ENCODE measurements around the gene UMAD1.

Gene UMAD1

DNA sequence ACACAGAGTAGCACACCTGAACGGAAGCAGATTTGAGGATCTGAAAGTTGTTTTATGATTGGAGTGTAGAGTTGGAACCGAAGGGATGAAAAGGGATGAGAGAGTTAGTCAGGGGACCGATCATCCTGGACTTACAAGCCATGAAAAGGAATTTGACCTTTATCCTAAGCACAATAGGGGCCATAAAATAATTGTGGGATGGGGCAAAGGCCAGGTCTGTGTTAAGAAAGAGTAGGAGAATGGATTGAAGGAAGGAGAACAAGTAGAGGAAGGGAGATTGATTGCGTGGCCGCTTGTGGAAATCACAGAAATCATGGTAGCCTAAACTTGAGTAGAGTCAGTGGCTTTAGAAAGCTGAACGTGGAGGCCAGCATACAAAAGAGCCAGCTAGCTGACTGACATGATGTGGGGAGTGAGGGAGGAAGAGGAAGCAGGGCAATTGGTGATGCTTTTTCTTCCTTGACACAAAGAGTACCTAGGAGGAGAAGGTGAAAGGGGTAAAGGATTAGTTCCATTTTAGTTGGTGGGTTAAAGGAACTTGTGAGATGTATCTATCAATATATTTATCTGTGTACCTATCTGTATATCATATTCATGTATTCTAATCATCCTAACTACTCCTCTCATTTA, 144.9 kb downstream of the UMAD1 start:
- Mint-ChIP-seq H3K4me3 (no peak overlapping the region), H3K27me3 (no peaks in the 10 kb centered on the region), H3K9me3 (no peaks in the 10 kb centered on the region), H3K36me3 (ENCODE audit: low read depth) (no peaks in the 10 kb centered on the region), H3K4me1 (ENCODE audit: low read depth) (no peaks in the 10 kb centered on the region), H3K27ac (no peak overlapping the region)
- intact Hi-C loops (cut with micrococcal nuclease) = no loop called here

DNA sequence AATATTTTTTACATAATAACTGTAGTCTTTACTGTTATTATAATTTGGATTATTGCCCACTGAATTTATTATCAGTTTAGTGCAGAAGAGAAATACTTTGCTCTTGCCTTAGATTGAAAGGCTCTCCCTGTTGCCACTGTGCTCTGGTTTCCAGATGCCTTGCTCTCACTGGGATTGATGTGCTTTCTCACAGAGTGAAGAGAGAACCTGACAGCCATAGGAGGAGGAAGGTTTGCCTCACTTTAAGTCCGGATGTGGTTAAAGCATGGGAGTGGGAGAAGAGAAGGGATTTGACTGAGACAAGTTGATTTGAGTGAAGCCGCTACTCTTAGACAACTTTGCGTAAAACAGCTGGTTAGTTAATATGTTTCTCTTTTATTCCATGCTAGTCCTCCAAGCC, 146.0 kb downstream of the UMAD1 start:
- intact Hi-C loops (cut with micrococcal nuclease) = no loop called here
- Mint-ChIP-seq H3K27ac (no peak overlapping the region), H3K36me3 (ENCODE audit: low read depth) (no peaks in the 10 kb centered on the region), H3K27me3 (no peaks in the 10 kb centered on the region), H3K4me1 (ENCODE audit: low read depth) (no peaks in the 10 kb centered on the region), H3K4me3 (no peak overlapping the region), H3K9me3 (no peaks in the 10 kb centered on the region)

DNA sequence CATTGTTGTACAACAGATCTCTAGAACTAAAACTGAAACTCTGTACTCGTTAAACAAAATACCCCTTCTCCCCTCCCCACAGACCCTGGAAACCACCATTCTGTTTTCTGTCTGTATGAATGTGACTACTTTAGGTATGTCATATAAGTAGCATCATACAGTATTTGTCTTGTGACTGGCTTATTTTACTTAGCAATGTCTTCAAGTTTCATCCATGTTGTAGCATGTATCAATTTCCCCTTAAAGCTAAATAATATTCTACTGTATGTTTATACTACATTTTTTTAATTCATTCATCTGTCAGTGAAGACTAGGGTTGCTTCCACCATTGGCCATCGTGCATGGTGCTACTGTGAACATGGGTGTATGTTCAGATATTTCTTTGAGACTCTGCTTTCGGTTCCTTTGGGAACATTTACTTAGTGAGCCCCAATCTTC, 149.0 kb downstream of the UMAD1 start:
- Mint-ChIP-seq H3K4me3 (no peak overlapping the region), H3K36me3 (ENCODE audit: low read depth) (peaks cover 13% of the 10 kb centered on the region), H3K27me3 (no peaks in the 10 kb centered on the region), H3K9me3 (no peaks in the 10 kb centered on the region), H3K27ac (no peak overlapping the region), H3K4me1 (ENCODE audit: low read depth) (no peaks in the 10 kb centered on the region)
- intact Hi-C loops (cut with micrococcal nuclease) = no loop called here

- intact Hi-C loops (cut with micrococcal nuclease) = no loop called here
- Mint-ChIP-seq H3K27ac (no peak overlapping the region), H3K4me3 (no peak overlapping the region), H3K27me3 (no peaks in the 10 kb centered on the region), H3K4me1 (ENCODE audit: low read depth) (peaks cover 3% of the 10 kb centered on the region), H3K36me3 (ENCODE audit: low read depth) (peaks cover 13% of the 10 kb centered on the region), H3K9me3 (no peaks in the 10 kb centered on the region)
These were observed 149.6 kb downstream of the UMAD1 start for GRCh38 chr7:7790041-7790741.

DNA sequence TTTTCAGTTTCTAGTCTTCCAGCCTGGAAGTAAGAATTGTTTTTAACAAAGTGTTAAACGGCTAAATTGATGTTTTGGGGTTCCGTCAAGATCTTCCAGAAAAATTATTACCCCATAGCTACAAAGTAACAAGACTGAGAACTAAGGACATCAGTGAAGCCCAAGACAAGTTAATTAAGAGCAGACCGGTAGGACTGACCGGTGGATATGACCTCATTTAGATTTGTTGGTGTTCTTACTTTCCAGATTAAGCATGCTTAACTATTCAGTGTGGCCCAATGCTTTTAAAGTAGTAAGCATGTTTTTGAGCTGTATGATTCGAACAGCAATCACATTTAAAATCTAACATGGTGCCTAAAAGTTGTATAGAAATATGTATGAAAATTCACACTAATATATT, 151.0 kb downstream of the UMAD1 start:
- intact Hi-C loops (cut with micrococcal nuclease) = no loop called here
- Mint-ChIP-seq H3K27ac (no peak overlapping the region), H3K9me3 (peaks cover 2% of the 10 kb centered on the region), H3K4me3 (no peak overlapping the region), H3K27me3 (no peaks in the 10 kb centered on the region), H3K4me1 (ENCODE audit: low read depth) (peaks cover 6% of the 10 kb centered on the region), H3K36me3 (ENCODE audit: low read depth) (peaks cover 23% of the 10 kb centered on the region)

DNA sequence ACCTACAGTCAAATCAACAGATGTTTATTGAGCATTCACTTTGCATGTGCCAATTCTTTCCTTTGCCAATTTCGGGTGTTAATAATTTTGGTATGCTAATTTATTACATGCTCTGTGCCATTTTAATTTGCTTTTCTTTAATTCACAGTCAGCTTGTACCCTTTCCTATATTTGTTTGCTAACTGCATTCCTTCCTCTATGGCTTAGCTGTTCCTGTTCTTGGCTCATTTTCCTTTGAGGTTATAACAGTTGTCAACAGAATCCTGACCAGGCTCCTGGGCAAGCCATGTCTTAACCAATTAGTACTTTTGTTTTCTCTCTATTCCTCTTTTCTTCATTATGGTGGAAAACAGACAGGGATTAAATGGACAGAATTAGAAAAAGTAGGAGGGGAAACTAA, 151.5 kb downstream of the UMAD1 start:
- H3K27ac Mint-ChIP-seq = no peak overlapping the region
- peaks cover 6% of the 10 kb centered on the region for H3K4me1 Mint-ChIP-seq (ENCODE audit: low read depth)
- H3K4me3 Mint-ChIP-seq = no peak overlapping the region
- peaks cover 8% of the 10 kb centered on the region for H3K9me3 Mint-ChIP-seq
- intact Hi-C loops (cut with micrococcal nuclease) = no loop called here
- H3K36me3 Mint-ChIP-seq (ENCODE audit: low read depth) = peaks cover 28% of the 10 kb centered on the region
- H3K27me3 Mint-ChIP-seq = no peaks in the 10 kb centered on the region

- Mint-ChIP-seq H3K9me3 (peaks cover 8% of the 10 kb centered on the region), H3K4me3 (no peak overlapping the region), H3K27ac (no peak overlapping the region), H3K27me3 (no peaks in the 10 kb centered on the region), H3K36me3 (ENCODE audit: low read depth) (peaks cover 35% of the 10 kb centered on the region), H3K4me1 (ENCODE audit: low read depth) (peaks cover 9% of the 10 kb centered on the region)
- intact Hi-C loops (cut with micrococcal nuclease) = no loop called here
These were observed 152.7 kb downstream of the UMAD1 start for GRCh38 chr7:7793249-7793648.

GRCh38 chr7:7793921-7794320, 153.4 kb downstream of the UMAD1 start:
- peaks cover 35% of the 10 kb centered on the region for H3K36me3 Mint-ChIP-seq (ENCODE audit: low read depth)
- no peak overlapping the region for H3K4me3 Mint-ChIP-seq
- peaks cover 12% of the 10 kb centered on the region for H3K4me1 Mint-ChIP-seq (ENCODE audit: low read depth)
- intact Hi-C loops (cut with micrococcal nuclease) = no loop called here
- H3K27me3 Mint-ChIP-seq = no peaks in the 10 kb centered on the region
- H3K9me3 Mint-ChIP-seq = peaks cover 8% of the 10 kb centered on the region
- no peak overlapping the region for H3K27ac Mint-ChIP-seq

DNA sequence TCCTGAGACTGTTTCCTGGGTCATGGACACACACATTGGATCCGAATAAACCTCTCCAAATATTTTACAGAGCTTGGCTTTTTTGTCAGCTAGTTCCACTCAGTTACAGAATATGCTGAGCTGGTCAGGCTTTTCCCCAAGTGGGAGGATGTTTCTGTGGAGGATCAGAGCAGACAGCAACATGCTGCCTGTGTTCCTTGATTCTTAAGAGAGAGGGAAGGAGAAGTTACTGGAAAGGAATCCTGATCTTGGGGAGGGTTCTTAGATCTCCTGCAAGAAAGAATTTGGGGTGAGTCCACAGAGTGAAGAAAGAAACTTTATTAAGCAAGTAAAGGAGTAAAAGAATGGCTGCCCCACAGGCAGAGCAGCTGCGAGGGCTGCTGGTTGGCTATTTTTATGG, 154.7 kb downstream of the UMAD1 start:
- Mint-ChIP-seq H3K4me3 (no peak overlapping the region), H3K27ac (no peak overlapping the region), H3K9me3 (peaks cover 8% of the 10 kb centered on the region), H3K4me1 (ENCODE audit: low read depth) (peaks cover 12% of the 10 kb centered on the region), H3K27me3 (no peaks in the 10 kb centered on the region), H3K36me3 (ENCODE audit: low read depth) (peaks cover 35% of the 10 kb centered on the region)
- intact Hi-C loops (cut with micrococcal nuclease) = no loop called here

DNA sequence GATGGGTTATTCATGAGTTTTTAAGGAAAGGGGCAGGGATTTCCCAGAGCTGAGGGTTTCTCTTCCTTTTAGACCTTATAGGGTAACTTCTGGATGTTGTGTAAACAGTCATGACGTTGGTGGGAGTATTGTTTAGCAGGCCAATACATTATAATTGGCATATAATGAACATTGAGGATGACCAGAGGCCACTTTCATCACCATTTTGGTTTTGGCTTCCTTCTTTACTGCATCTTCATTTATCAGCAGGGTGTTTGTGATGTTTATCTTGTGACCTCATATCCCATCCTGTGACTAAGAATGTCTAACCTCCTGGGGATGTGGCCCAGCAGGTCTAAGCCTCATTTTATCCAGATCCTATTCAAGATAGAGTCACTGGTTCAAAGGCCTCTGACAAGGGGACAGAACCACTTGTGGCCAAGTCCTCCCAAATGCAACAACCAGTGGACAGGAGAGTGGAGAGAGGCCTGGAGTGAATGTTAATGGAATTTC, 155.1 kb downstream of the UMAD1 start:
- H3K36me3 Mint-ChIP-seq (ENCODE audit: low read depth) = peaks cover 35% of the 10 kb centered on the region
- intact Hi-C loops (cut with micrococcal nuclease) = no loop called here
- H3K9me3 Mint-ChIP-seq = peaks cover 8% of the 10 kb centered on the region

DNA sequence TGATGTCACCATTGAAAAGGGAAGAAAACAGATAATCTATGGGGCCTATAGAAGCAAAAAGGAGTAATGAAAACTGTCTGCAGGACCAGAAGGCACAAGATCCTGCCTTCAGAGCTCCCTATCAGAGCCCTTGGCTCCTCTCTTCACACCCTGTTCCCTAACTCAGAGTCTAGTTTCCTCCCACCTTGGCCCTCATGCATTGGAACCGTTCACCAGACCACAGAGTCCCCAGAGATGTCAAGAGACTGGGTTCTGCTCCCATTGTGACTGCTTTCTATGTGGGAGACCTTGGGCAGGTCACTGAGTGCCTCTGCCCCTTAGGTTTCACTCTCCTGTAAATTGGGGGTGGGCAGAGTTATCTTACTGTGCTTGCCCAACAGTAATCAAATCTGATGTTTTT, 158.0 kb downstream of the UMAD1 start:
- Mint-ChIP-seq H3K27me3 (no peaks in the 10 kb centered on the region), H3K9me3 (peaks cover 8% of the 10 kb centered on the region), H3K4me1 (ENCODE audit: low read depth) (peaks cover 12% of the 10 kb centered on the region), H3K27ac (no peak overlapping the region), H3K4me3 (no peak overlapping the region), H3K36me3 (ENCODE audit: low read depth) (peaks cover 23% of the 10 kb centered on the region)
- intact Hi-C loops (cut with micrococcal nuclease) = no loop called here

More for the DNA sequence above, 155.1 kb downstream of the UMAD1 start:
- no peak overlapping the region for H3K27ac Mint-ChIP-seq
- peaks cover 12% of the 10 kb centered on the region for H3K4me1 Mint-ChIP-seq (ENCODE audit: low read depth)
- H3K27me3 Mint-ChIP-seq = no peaks in the 10 kb centered on the region
- no peak overlapping the region for H3K4me3 Mint-ChIP-seq

DNA sequence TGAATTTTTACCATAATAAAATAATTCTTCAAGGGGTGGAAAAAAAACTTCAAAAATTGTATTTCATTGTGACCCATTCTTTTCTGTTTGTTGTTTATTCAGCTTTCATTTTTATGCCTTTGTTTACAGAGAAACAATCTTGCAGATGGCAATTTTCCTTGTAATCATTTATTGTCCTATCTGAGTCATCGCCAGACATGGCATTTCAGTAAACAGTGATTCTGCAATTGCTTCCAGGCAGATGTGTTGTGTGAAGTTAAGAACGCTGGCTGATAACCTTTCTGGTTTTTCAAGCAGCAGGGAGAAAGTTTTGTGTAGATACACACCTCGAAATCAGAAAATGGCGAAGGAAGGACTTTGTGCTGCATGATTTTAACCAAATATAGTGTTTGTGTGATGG, 158.6 kb downstream of the UMAD1 start:
- Mint-ChIP-seq H3K4me3 (no peak overlapping the region), H3K9me3 (peaks cover 8% of the 10 kb centered on the region), H3K27ac (no peak overlapping the region), H3K27me3 (no peaks in the 10 kb centered on the region), H3K4me1 (ENCODE audit: low read depth) (peaks cover 12% of the 10 kb centered on the region), H3K36me3 (ENCODE audit: low read depth) (peaks cover 23% of the 10 kb centered on the region)
- intact Hi-C loops (cut with micrococcal nuclease) = no loop called here

- no peak overlapping the region for H3K27ac Mint-ChIP-seq
- H3K4me1 Mint-ChIP-seq (ENCODE audit: low read depth) = peaks cover 6% of the 10 kb centered on the region
- H3K36me3 Mint-ChIP-seq (ENCODE audit: low read depth) = peaks cover 2% of the 10 kb centered on the region
- H3K9me3 Mint-ChIP-seq = no peaks in the 10 kb centered on the region
- H3K27me3 Mint-ChIP-seq = no peaks in the 10 kb centered on the region
- intact Hi-C loops (cut with micrococcal nuclease) = no loop called here
- no peak overlapping the region for H3K4me3 Mint-ChIP-seq
These were observed 162.0 kb downstream of the UMAD1 start for GRCh38 chr7:7802531-7802930.

DNA sequence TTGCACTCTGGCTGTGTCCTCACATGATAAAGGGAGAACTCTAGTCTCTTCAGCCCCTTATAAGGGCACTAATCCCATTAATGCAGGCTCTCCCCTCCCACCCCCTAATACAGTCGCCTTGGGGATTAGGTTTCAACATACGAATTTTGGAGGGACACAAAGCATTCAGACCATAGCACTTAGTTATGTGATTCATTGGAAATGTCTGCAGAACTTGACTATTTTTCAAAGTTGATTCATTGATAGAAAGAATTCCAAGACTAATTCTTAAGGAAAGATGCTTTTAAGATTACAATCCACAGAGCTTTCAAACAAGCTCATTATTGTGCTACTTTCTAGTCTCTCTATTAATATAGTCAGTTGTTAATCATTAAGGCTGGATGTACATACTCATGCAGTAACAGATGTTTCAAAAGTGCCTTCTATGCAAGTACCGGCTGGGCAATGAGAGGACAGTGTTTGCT, 163.2 kb downstream of the UMAD1 start:
- intact Hi-C loops (cut with micrococcal nuclease) = no loop called here
- no peaks in the 10 kb centered on the region for H3K27me3 Mint-ChIP-seq
- no peaks in the 10 kb centered on the region for H3K9me3 Mint-ChIP-seq
- no peaks in the 10 kb centered on the region for H3K4me1 Mint-ChIP-seq (ENCODE audit: low read depth)
- no peak overlapping the region for H3K4me3 Mint-ChIP-seq
- no peaks in the 10 kb centered on the region for H3K36me3 Mint-ChIP-seq (ENCODE audit: low read depth)
- no peak overlapping the region for H3K27ac Mint-ChIP-seq

All from dendritic cell treated with granulocyte-macrophage colony-stimulating factor and Interleukin-4, amounts not matched to agents 40 ng/mL and 50 ng/mL, for 4 days (primary cell).